Heart left ventricle (tissue), 16 donors: ENCODE results near the gene SLC22A12. TPM values are rescaled to one million over a fixed set of nuclear protein-coding genes. Genes with fewer than 3 reads are reported as not detected.

Experiments
- ATAC-seq, 4 donors: fragments of 200-7000 bp; cut with Tn5 transposase; one replicate each; pipeline ENCODE4 v1.9.1; 2020 to 2022; ENCODE audit warnings: moderate library complexity in 4 of 4, mild to moderate bottlenecking in 3 of 4, moderate number of reproducible peaks in 1 of 4
- DNase-seq, 5 donors: peaks; one replicate each; pipeline ENCODE4 v3.0.0-alpha.2; 2020
- H3K27ac ChIP-seq, 12 donors: fragments of 200-600 bp; sonication (generic) in 4 of 12; one replicate each; pipeline versions ENCODE4 v1.5.0 to v1.8.0; 2016 to 2022; ENCODE audit warnings: mild to moderate bottlenecking in 2 of 12
- H3K27me3 ChIP-seq, 9 donors: fragments of 200-600 bp; sonication (generic) in 2 of 9; one replicate each; pipeline versions ENCODE4 v1.5.1 to v1.8.0; 2016 to 2022; ENCODE audit warnings: mild to moderate bottlenecking in 3 of 9
- H3K36me3 ChIP-seq, 9 donors: fragments of 200-600 bp; sonication (generic) in 2 of 9; one replicate each; pipeline versions ENCODE4 v1.5.0 to v1.8.0; 2018 to 2022; ENCODE audit warnings: mild to moderate bottlenecking in 2 of 9
- H3K4me1 ChIP-seq, 12 donors: fragments of 200-600 bp; sonication (generic) in 4 of 12; one replicate each; pipeline versions ENCODE4 v1.5.0 to v1.8.0; 2016 to 2022; ENCODE audit warnings: mild to moderate bottlenecking in 3 of 12
- H3K4me3 ChIP-seq, 12 donors: fragments of 200-600 bp; sonication (generic) in 4 of 12; one replicate each; pipeline versions ENCODE4 v1.5.0 to v1.8.0; 2017 to 2022; ENCODE audit warnings: mild to moderate bottlenecking in 9 of 12, moderate library complexity in 4 of 12
- H3K9me3 ChIP-seq, 12 donors: fragments of 200-600 bp; sonication (generic) in 4 of 12; one replicate each; pipeline versions ENCODE4 v1.5.0 to v1.8.0; 2016 to 2022; ENCODE audit warnings: mild to moderate bottlenecking in 1 of 12
- POLR2A ChIP-seq, 2 donors: fragments of 450-650 bp; IDR thresholded peaks; one replicate each; pipeline ENCODE4 v1.6.1; 2017; ENCODE audit warnings: antibody characterized with exemption in 2 of 2, mild to moderate bottlenecking in 2 of 2, moderate library complexity in 2 of 2
- WGBS, 4 donors: extraction: QIAGEN DNeasy Blood & Tissue Kit in 2 of 4; methylation state at CpG; one replicate each; pipeline versions ENCODE4 v1.1.5 to v1.1.7; 2013 to 2018; 5-methylcytosine and 5-hydroxymethylcytosine counted together
- intact Hi-C, 10 donors: fragments of 100-400 bp; cut with DNase I; formaldehyde crosslinking; loops; one replicate each; pipeline versions ENCODE4 v1.11.1 to v1.14.2; 2022
- polyA plus RNA-seq, 2 donors: library from polyadenylated mRNA; stranded (reverse); fragments of 200-250 nt; gene quantifications; one replicate each; pipeline ENCODE4 v1.2.3, GENCODE V29; 2013
- total RNA-seq, 9 donors: library from RNA; depleted of rRNA in 2 of 9; stranded (reverse); fragments of >200 nt in 2 of 9; fragmentation: NEBNext Ultra II Directional in 3 of 9; extraction: Animal tissue kit (Norgen Biotek cat#: 25700) in 3 of 9; gene quantifications; one replicate each; pipeline versions ENCODE4 v1.1.0 to v1.2.4, GENCODE V29; 2016 to 2023
- TF ChIP-seq, protein P1 (sequence below), 12 donors: fragments of 200-600 bp; sonication (generic) in 4 of 12; IDR thresholded peaks; one replicate each; pipeline versions ENCODE4 v1.5.0 to v1.8.0; 2018 to 2022; ENCODE audit warnings: antibody characterized with exemption in 12 of 12, mild to moderate bottlenecking in 5 of 12
- donor health status: ischemic (EF 13 %, LVEDD 7.1; RV severe dilation, severe dysfunction).
- donor health status: healthy with polysubstance abuse.
- donor health status: DM: no; HTN: yes; CAD: no.
- donor health status: DM: no; HTN: no; CAD: no.
- donor health status: ischemic (EF 25% LVEDD 6.9; RV normal size, moderate dysfunction).
- donor health status: ischemic (EF 25% LVEDD 5.7; RV mildly dilated, moderate dysfunction).
- donor health status: healthy.
- donor health status: DM: yes; HTN: yes; CAD: no.
- donor health status: ischemic (EF 35%, LVEDD 5.7; RV mildly dilated, moderate dysfunction).
- donor health status: nonischemic (EF 11% LVEDD 7.7; RV severe dilation, severe dysfunction).
- donor health status: DM: yes; HTN: yes; CAD: no.
- donor health status: PGD.
- donor health status: ischemic (EF 29% LVEDD 5.4; RV normal size, mild dysfunction).
- donor health status: nonischemic (EF 23%, LVEDD 6.1; RV moderate dilation, normal function).

Gene SLC22A12
- total and polyA plus RNA-seq, 11 donors = not detected

- DNase-seq = peak in 1 of 5 donors; percentile 49
- peaks cover 0 to 22% (median 7%) of the 10 kb centered on the region in 9 donors for H3K27me3 ChIP-seq
- TF ChIP-seq, protein P1, sequence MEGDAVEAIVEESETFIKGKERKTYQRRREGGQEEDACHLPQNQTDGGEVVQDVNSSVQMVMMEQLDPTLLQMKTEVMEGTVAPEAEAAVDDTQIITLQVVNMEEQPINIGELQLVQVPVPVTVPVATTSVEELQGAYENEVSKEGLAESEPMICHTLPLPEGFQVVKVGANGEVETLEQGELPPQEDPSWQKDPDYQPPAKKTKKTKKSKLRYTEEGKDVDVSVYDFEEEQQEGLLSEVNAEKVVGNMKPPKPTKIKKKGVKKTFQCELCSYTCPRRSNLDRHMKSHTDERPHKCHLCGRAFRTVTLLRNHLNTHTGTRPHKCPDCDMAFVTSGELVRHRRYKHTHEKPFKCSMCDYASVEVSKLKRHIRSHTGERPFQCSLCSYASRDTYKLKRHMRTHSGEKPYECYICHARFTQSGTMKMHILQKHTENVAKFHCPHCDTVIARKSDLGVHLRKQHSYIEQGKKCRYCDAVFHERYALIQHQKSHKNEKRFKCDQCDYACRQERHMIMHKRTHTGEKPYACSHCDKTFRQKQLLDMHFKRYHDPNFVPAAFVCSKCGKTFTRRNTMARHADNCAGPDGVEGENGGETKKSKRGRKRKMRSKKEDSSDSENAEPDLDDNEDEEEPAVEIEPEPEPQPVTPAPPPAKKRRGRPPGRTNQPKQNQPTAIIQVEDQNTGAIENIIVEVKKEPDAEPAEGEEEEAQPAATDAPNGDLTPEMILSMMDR (IDR thresholded peaks at IDR 0.05) = no peak
- TF ChIP-seq POLR2A (IDR thresholded peaks at IDR 0.05) = no peak
Measured at GRCh38 chr11:64605656-64606585, 14.9 kb downstream of the SLC22A12 start.

DNA sequence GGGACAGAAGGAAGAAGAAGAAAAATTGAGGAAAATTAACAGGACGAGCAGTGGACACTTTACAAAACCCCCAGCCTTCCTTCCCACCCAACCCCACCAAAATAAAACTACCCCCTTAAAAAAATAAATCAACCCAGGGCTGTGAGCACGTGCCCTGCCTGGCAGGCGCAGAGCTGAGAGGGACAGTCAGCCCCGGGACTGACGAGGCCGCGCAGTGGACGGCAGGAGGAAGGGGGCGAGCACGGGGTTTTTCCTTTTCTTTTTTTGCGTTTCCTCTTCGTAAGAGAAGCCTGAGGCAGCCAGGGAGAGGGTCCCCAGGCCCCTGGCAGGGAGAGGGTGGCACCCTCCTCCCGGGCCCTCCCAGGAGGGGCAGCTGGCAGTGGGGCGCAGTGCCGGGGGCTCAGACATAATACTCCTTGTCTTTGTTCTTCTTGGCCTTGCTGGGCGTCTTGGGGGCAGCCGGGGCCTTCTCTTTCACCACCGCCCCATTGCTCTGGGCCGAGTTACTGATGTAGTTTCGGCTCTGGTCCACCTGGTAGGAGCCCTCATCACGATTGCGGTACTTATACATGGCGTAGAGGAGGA lies 15.9 kb downstream of the SLC22A12 start:
- ATAC-seq (no peak), DNase-seq (peak in 1 of 5 donors; percentile 24)
- Histone ChIP-seq H3K36me3 (no peaks in the 10 kb centered on the region), H3K27me3 (peaks cover 0 to 22% (median 7%) of the 10 kb centered on the region in 9 donors), H3K9me3 (no peaks in the 10 kb centered on the region), H3K27ac (peak overlapping the region in 1 of 12 donors; percentile 47), H3K4me1 (peaks cover 0 to 12% (median 0%) of the 10 kb centered on the region in 12 donors), H3K4me3 (no peak overlapping the region)
- intact Hi-C loops = no loop called here
- TF ChIP-seq POLR2A (IDR thresholded peaks at IDR 0.05) = no peak
- TF ChIP-seq, protein P1 (IDR thresholded peaks at IDR 0.05) = no peak
- 72 to 82% (median 77%) methylated on average over 22 to 23 of the region's 23 CpGs for WGBS, 4 donors

More at GRCh38 chr11:64605656-64606585, 14.9 kb downstream of the SLC22A12 start:
- 70 to 75% (median 73%) methylated on average over 20 to 21 of the region's 21 CpGs for WGBS, 4 donors
- no peak for ATAC-seq
- no peak overlapping the region for H3K27ac ChIP-seq
- peaks cover 0 to 10% (median 0%) of the 10 kb centered on the region in 12 donors for H3K4me1 ChIP-seq
- H3K4me3 ChIP-seq = no peak overlapping the region
- H3K36me3 ChIP-seq = no peaks in the 10 kb centered on the region
- H3K9me3 ChIP-seq = no peaks in the 10 kb centered on the region
- intact Hi-C loops = no loop called here

DNA sequence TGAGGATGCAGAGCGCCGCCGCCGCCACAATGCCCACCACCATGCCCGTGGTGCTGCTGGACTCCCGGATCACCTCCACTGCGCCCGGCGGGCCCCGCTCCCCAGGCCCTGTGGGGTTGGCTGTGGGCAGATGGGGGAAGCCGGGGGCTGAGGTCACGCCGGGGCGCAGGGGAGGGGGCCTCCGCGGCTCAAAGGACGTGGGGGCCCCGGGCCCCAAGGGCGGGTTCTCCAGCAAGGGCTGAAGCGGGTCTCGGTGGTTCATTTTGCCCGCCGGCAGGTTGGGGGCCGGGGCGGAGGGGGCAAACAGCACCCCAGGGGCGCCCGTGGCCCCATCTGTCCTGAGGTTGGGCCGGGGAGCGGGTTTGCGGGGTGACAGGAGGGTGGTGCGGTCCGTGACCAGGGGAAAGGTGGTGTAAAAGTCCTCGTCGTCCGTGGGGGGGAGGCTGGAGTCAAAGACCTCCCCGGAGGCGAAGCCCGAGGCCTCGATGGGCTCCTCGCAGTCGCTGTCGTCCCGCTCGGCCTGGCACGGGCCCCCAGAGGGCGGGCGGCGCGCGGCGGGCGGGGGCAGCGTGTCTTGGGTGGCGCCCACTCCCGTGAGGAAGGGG lies 16.5 kb downstream of the SLC22A12 start:
- no peak for TF ChIP-seq POLR2A (IDR thresholded peaks at IDR 0.05)
- TF ChIP-seq, protein P1 (IDR thresholded peaks at IDR 0.05) = no peak
- DNase-seq (peak in 1 of 5 donors; percentile 55), ATAC-seq (no peak)
- Histone ChIP-seq H3K4me3 (peak overlapping the region in 9 of 12 donors; percentile 5 to 43 (median 32)), H3K36me3 (no peaks in the 10 kb centered on the region), H3K27ac (peak overlapping the region in 2 of 12 donors; percentile 13 to 47), H3K4me1 (peaks cover 0 to 12% (median 0%) of the 10 kb centered on the region in 12 donors), H3K27me3 (peaks cover 0 to 22% (median 7%) of the 10 kb centered on the region in 9 donors), H3K9me3 (no peaks in the 10 kb centered on the region)
- 64 to 70% (median 66%) methylated on average over 37 to 55 of the region's 55 CpGs for WGBS, 4 donors
- intact Hi-C loops = no loop called here
